ENCODE measurements around the gene INPP5D.

The INPP5D gene

DNA sequence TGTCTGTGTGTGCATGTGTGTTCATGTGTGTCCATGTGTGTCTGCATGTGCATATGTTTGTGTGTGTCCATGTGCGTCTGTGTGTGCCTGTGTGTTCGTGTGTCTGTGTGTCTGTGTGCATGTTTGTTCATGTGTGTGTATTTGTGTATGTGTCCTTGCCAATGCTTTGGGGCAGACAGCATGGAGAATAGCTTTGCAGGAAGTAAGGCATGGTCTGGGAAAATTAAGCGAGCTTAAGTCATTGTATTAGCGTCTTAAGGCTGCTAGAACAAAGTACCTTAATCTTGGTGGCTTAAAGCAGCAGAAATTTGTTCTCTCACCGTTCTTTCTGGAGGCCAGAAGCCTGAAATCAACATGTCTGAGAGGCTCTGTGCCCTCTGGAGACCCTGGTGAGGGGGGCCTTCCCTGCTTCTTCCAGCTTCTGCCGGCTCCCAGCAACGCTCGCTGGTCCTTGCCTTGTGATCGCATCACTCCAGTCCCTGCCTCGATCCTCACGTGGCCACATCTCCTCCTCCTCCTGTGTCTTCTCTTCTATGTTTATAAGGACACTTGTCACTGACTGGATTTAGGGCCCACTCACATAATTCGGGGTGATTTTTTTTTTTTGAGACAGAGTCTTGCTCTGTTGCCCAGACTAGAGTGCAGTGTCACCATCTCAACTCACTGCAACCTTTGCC, 23.8 kb upstream of the INPP5D start:
- DNase-seq (ENCODE audit: low spot score): no peak
- in situ Hi-C loops (cut with MboI; ENCODE audit: low sequenced_read_pairs, unreplicated experiment): loop anchor here (25.0 kb wide), 1 partner anchor 424 kb away; no protein-coding TSS in a partner anchor
- TF ChIP-seq, protein P1, sequence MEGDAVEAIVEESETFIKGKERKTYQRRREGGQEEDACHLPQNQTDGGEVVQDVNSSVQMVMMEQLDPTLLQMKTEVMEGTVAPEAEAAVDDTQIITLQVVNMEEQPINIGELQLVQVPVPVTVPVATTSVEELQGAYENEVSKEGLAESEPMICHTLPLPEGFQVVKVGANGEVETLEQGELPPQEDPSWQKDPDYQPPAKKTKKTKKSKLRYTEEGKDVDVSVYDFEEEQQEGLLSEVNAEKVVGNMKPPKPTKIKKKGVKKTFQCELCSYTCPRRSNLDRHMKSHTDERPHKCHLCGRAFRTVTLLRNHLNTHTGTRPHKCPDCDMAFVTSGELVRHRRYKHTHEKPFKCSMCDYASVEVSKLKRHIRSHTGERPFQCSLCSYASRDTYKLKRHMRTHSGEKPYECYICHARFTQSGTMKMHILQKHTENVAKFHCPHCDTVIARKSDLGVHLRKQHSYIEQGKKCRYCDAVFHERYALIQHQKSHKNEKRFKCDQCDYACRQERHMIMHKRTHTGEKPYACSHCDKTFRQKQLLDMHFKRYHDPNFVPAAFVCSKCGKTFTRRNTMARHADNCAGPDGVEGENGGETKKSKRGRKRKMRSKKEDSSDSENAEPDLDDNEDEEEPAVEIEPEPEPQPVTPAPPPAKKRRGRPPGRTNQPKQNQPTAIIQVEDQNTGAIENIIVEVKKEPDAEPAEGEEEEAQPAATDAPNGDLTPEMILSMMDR (IDR thresholded peaks at IDR 0.05; ENCODE audit: borderline replicate concordance, control extremely low read depth, extremely low read depth, insufficient read depth, missing control alignments): peak; percentile 2

DNA sequence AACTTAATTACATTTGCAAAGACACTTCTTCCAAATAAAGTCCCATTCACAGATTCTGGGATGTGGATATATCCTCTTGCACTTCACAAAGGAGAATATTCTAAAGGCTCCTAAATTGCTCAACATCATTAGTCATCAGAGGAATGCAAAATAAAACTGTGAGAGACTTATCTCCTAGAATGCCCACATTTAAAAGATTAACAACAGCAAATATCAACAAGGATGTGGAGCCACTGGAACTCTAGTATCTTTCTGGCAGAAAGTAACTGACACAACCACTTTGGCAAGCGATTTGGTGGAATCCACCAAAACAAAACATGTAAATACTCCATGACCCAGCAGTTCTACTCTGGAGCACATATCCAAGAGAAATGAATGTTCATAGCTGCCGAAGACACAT, 23.1 kb upstream of the INPP5D start:
- TF ChIP-seq, protein P1 (IDR thresholded peaks at IDR 0.05; ENCODE audit: borderline replicate concordance, control extremely low read depth, extremely low read depth, insufficient read depth, missing control alignments): no peak
- in situ Hi-C loops (cut with MboI; ENCODE audit: low sequenced_read_pairs, unreplicated experiment): loop anchor here (25.0 kb wide), 1 partner anchor 425 kb away; no protein-coding TSS in a partner anchor
- DNase-seq (ENCODE audit: low spot score): no peak

DNA sequence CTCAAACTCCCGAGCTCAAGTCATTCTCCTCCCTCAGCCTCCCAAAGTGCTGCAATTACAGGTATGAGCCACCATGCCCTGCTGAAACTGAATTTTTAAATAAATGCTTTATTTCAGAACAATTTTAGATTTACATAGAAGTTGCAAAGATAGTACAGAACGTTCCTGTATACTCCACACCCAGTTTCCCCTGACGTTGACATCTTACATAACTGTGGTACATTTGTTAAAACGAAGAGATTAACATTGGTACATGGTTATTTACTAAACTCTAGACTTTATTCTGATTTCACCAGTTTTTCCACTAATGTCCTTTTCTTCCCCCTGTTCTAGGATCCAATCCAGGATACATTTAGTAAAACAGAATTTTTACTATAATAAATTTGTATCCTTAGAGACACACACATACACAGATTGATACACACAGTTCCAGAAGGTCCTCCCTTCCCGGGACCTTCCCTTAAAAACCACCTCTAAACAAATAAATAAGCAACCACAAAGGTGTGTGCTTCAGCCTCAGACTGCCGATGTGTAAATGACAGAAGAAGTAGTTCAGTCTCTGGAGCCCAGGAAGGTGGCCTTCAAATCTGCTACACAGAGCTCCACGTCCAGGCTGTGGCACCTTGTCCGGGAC, 20.8 kb upstream of the INPP5D start:
- in situ Hi-C loops (cut with MboI; ENCODE audit: low sequenced_read_pairs, unreplicated experiment): loop anchor here (25.0 kb wide), 1 partner anchor 427 kb away; no protein-coding TSS in a partner anchor
- TF ChIP-seq, protein P1 (IDR thresholded peaks at IDR 0.05; ENCODE audit: borderline replicate concordance, control extremely low read depth, extremely low read depth, insufficient read depth, missing control alignments): no peak
- no peak for DNase-seq (ENCODE audit: low spot score)

DNA sequence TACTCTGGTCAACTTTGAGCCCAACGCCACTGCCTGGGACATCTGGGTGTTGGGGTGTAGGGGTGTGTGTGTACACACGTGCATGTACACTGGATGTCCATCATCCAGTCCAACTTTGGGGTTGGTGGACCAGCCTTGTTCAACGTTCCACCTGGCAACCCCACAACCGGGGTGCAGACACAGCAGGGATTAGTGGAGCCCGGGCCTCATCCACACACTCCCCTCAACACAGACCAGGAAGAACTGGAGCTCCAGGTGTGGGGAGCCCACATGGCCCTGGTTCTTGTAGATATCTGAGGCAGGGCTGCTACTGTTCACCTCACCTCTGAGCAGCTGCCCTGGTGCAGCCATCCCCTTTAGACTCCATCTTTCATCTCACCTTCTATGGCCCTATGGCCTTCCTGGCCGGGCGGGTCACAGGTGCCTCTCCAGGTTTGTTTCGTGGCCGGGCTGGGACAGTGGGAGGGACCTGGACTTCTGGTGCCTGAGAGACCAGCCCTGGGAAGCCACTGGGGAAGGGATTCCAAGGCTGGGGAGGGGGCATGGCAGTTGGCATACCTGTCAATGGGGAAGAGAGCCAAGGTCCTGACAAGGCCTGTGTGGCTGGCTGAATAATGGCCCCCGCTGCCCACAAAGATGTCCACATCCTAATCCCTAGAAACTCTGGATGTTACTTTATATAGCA, 20.2 kb upstream of the INPP5D start:
- no peak for DNase-seq (ENCODE audit: low spot score)
- TF ChIP-seq, protein P1 (IDR thresholded peaks at IDR 0.05; ENCODE audit: borderline replicate concordance, control extremely low read depth, extremely low read depth, insufficient read depth, missing control alignments): no peak
- in situ Hi-C loops (cut with MboI; ENCODE audit: low sequenced_read_pairs, unreplicated experiment): loop anchor here (25.0 kb wide), 1 partner anchor 428 kb away; no protein-coding TSS in a partner anchor

DNA sequence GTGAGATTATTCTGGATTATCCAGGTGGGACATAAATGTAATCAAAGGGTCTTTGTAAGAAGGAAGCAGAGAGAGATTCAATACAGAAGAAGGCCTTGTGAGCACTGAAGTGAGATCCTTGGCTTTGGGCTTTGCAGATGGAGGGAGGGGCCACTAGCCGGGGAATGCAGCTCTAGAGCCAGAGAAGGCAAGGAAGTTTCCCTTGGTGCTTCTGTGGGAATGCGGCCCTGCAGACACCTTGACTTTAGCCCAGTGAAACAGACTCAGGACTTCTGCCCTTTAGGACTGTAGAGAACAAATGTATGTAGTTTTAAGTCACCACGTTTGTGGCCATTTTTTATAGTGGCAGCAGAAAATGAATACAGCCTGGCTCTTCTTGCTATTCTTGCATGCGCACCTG, 19.6 kb upstream of the INPP5D start:
- DNase-seq (ENCODE audit: low spot score): no peak
- in situ Hi-C loops (cut with MboI; ENCODE audit: low sequenced_read_pairs, unreplicated experiment): loop anchor here (25.0 kb wide), 1 partner anchor 428 kb away; no protein-coding TSS in a partner anchor
- TF ChIP-seq, protein P1 (IDR thresholded peaks at IDR 0.05; ENCODE audit: borderline replicate concordance, control extremely low read depth, extremely low read depth, insufficient read depth, missing control alignments): no peak

DNA sequence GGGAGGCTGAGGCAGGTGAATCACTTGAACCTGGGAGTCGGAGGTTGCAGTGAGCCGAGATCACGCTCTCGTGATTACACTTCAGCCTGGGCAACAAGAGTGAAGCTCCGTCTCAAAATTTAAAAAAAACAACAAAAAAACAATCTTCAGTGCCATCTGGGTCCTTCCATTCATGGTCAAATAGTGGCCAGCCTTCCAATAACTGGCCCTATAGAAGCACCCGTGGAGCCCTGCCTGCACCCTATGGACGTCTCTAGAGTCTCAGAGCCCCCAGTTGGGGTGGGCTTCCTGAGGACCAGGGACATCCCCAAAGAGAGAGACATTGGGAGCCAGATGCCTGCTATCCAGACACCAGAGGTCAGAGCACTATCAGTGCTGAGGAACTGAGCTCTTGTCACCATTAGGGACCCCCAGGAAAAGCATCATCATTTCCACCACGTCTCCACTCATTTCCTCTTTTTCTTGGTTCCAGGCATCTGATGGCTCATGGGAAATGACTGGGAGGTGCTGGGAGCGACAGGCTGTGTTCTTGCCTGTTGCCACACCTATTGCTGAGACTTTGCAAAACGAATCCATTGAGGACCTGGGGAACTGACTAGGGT, 18.3 kb upstream of the INPP5D start:
- in situ Hi-C loops (cut with MboI; ENCODE audit: low sequenced_read_pairs, unreplicated experiment): loop anchor here (25.0 kb wide), 1 partner anchor 430 kb away; no protein-coding TSS in a partner anchor
- TF ChIP-seq, protein P1 (IDR thresholded peaks at IDR 0.05; ENCODE audit: borderline replicate concordance, control extremely low read depth, extremely low read depth, insufficient read depth, missing control alignments): no peak
- DNase-seq (ENCODE audit: low spot score): no peak

Measured in GM13976 (cell line).